ENCODE measurements around the gene FITM1. TPM values are rescaled to one million over a fixed set of nuclear protein-coding genes. Genes with fewer than 3 reads are reported as not detected.

Gene FITM1
- total and polyA plus RNA-seq, 2 donors (not counting 1 experiment from before 2014, with no cell fraction given), result not detected

DNA sequence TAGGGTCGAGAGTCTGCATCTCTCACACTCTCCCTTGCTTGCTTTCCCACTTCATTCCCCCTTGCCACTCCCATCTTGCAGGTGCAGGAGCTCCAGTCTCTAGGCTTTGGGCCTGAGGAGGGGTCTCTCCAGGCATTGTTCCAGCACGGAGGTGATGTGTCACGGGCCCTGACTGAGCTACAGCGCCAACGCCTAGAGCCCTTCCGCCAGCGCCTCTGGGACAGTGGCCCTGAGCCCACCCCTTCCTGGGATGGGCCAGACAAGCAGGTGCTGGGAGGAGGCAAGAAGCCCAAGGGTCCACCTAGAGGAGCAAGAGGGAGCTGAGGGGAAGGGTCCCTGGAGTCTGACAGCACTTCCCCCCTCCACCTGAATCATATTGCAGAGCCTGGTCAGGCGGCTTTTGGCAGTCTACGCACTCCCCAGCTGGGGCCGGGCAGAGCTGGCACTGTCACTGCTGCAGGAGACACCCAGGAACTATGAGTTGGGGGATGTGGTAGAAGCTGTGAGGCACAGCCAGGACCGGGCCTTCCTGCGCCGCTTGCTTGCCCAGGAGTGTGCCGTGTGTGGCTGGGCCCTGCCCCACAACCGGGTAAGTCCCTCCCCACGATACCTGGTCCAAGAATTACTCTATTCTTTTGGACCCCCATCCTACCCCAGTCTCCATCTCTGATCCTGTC is 21.1 kb downstream of the FITM1 start:
- Histone ChIP-seq H3K36me3 (ENCODE audit: control insufficient read depth, insufficient read depth, low read length) (peaks cover 24% of the 10 kb centered on the region), H3K4me2 (ENCODE audit: extremely low read depth, insufficient read depth, low read length) (no peak overlapping the region), H3K27ac (ENCODE audit: insufficient read depth, low read length) (no peak overlapping the region), H3K9me3 (ENCODE audit: control insufficient read depth, insufficient read depth, low read depth, low read length) (no peaks in the 10 kb centered on the region), H4K20me1 (ENCODE audit: control insufficient read depth, extremely low read depth, insufficient read depth, low read length) (no peaks in the 10 kb centered on the region), H3K4me3 (replicated peaks in 1 of 4; ENCODE audit: control extremely low read depth in 1 of 4, insufficient read depth in 1 of 4, low read depth in 3 of 4, low read length in 4 of 4) (no peak overlapping the region), H3K9ac (ENCODE audit: insufficient read depth, low read length) (no peak overlapping the region), H3K27me3 (ENCODE audit: control insufficient read depth, insufficient read depth, low read length) (no peaks in the 10 kb centered on the region), H3K79me2 (ENCODE audit: control insufficient read depth, insufficient read depth, low read length) (peaks cover 18% of the 10 kb centered on the region), H2AFZ (ENCODE audit: low read length) (no peak overlapping the region), H3K4me1 (ENCODE audit: control insufficient read depth, extremely low read depth, insufficient read depth, low read length) (no peaks in the 10 kb centered on the region)
- no peak for DNase-seq (ENCODE audit: low read depth in 2 of 2)
- TF ChIP-seq CTCF (conservative IDR thresholded peaks at IDR 0.05 in 1 of 2, IDR thresholded peaks at IDR 0.05 in 1 of 2; ENCODE audit: low read depth in 1 of 2, low read length in 2 of 2) (no peak), EZH2 (IDR thresholded peaks at IDR 0.05; ENCODE audit: low read length, missing control alignments) (no peak)

- Histone ChIP-seq H3K27me3 (ENCODE audit: control insufficient read depth, insufficient read depth, low read length) (no peaks in the 10 kb centered on the region), H3K4me3 (replicated peaks in 1 of 4; ENCODE audit: control extremely low read depth in 1 of 4, insufficient read depth in 1 of 4, low read depth in 3 of 4, low read length in 4 of 4) (no peak overlapping the region), H3K4me2 (ENCODE audit: extremely low read depth, insufficient read depth, low read length) (no peak overlapping the region), H3K27ac (ENCODE audit: insufficient read depth, low read length) (no peak overlapping the region), H3K4me1 (ENCODE audit: control insufficient read depth, extremely low read depth, insufficient read depth, low read length) (no peaks in the 10 kb centered on the region), H3K9me3 (ENCODE audit: control insufficient read depth, insufficient read depth, low read depth, low read length) (no peaks in the 10 kb centered on the region), H4K20me1 (ENCODE audit: control insufficient read depth, extremely low read depth, insufficient read depth, low read length) (no peaks in the 10 kb centered on the region), H3K36me3 (ENCODE audit: control insufficient read depth, insufficient read depth, low read length) (peaks cover 28% of the 10 kb centered on the region), H3K9ac (ENCODE audit: insufficient read depth, low read length) (no peak overlapping the region), H3K79me2 (ENCODE audit: control insufficient read depth, insufficient read depth, low read length) (no peaks in the 10 kb centered on the region), H2AFZ (ENCODE audit: low read length) (no peak overlapping the region)
- DNase-seq (ENCODE audit: low read depth in 2 of 2), result no peak
- TF ChIP-seq EZH2 (IDR thresholded peaks at IDR 0.05; ENCODE audit: low read length, missing control alignments) (no peak), CTCF (conservative IDR thresholded peaks at IDR 0.05 in 1 of 2, IDR thresholded peaks at IDR 0.05 in 1 of 2; ENCODE audit: low read depth in 1 of 2, low read length in 2 of 2) (no peak)
These were observed 24.6 kb downstream of the FITM1 start for GRCh38 chr14:24155100-24155499.

DNA sequence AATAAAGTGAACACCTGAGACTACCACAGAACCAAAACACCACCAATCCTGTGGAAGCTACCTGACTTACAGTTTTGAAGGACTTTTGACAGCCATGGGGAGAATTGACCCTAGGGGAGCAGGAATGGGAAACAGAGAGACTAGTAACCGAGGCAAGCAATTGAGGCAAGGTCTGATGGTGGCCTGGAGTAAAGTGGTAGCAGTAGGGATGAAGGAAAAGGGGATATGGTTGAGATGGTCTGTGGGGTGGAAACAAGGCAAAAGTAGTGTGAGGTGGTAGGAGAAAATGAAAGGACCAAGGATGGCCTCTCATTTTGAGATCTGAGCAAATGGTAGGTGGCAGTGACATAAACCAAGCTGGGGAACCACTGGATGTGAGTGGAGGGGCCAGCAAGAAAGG is 26.4 kb downstream of the FITM1 start:
- Histone ChIP-seq H3K4me2 (ENCODE audit: extremely low read depth, insufficient read depth, low read length) (no peak overlapping the region), H3K27me3 (ENCODE audit: control insufficient read depth, insufficient read depth, low read length) (no peaks in the 10 kb centered on the region), H3K9me3 (ENCODE audit: control insufficient read depth, insufficient read depth, low read depth, low read length) (no peaks in the 10 kb centered on the region), H3K27ac (ENCODE audit: insufficient read depth, low read length) (no peak overlapping the region), H3K4me3 (replicated peaks in 1 of 4; ENCODE audit: control extremely low read depth in 1 of 4, insufficient read depth in 1 of 4, low read depth in 3 of 4, low read length in 4 of 4) (no peak overlapping the region), H3K9ac (ENCODE audit: insufficient read depth, low read length) (no peak overlapping the region), H3K4me1 (ENCODE audit: control insufficient read depth, extremely low read depth, insufficient read depth, low read length) (peaks cover 6% of the 10 kb centered on the region), H3K79me2 (ENCODE audit: control insufficient read depth, insufficient read depth, low read length) (peaks cover 7% of the 10 kb centered on the region), H3K36me3 (ENCODE audit: control insufficient read depth, insufficient read depth, low read length) (peaks cover 20% of the 10 kb centered on the region), H2AFZ (ENCODE audit: low read length) (no peak overlapping the region), H4K20me1 (ENCODE audit: control insufficient read depth, extremely low read depth, insufficient read depth, low read length) (no peaks in the 10 kb centered on the region)
- no peak for TF ChIP-seq CTCF (conservative IDR thresholded peaks at IDR 0.05 in 1 of 2, IDR thresholded peaks at IDR 0.05 in 1 of 2; ENCODE audit: low read depth in 1 of 2, low read length in 2 of 2)
- no peak for DNase-seq (ENCODE audit: low read depth in 2 of 2)

All from fibroblast of lung (primary cell).